Stimulated activated CD4-positive, alpha-beta T cell treated with anti-CD3 and anti-CD28 coated beads, Interleukin-4, amount 100 ng/mL, for 48 hours (primary cell): ENCODE results near the gene DEF6.

Experiments
- DNase-seq, 2 donors: peaks; one replicate each; pipeline ENCODE4 v3.0.0-alpha.2; 2020; ENCODE audit warnings: low read depth in 2 of 2

Gene DEF6

GRCh38 chr6:35343092-35343834, 45.6 kb downstream of the DEF6 start:
- no peak for DNase-seq

- DNase-seq = no peak
These were observed 46.4 kb downstream of the DEF6 start for GRCh38 chr6:35343835-35344550.

- no peak for DNase-seq
These were observed 53.8 kb downstream of the DEF6 start for GRCh38 chr6:35351422-35351821.

- DNase-seq = no peak
These were observed 55.1 kb downstream of the DEF6 start for GRCh38 chr6:35352735-35353134.

GRCh38 chr6:35354361-35355135, 56.9 kb downstream of the DEF6 start:
- no peak for DNase-seq

GRCh38 chr6:35356391-35356790, 58.8 kb downstream of the DEF6 start:
- no peak for DNase-seq

- no peak for DNase-seq
These were observed 60.1 kb downstream of the DEF6 start for GRCh38 chr6:35357677-35358076.

GRCh38 chr6:35358086-35358485, 60.5 kb downstream of the DEF6 start:
- DNase-seq = no peak

- DNase-seq = no peak
These were observed 61.7 kb downstream of the DEF6 start for GRCh38 chr6:35359346-35359743.

- no peak for DNase-seq
These were observed 62.2 kb downstream of the DEF6 start for GRCh38 chr6:35359744-35360348.

GRCh38 chr6:35360349-35361138, 62.9 kb downstream of the DEF6 start:
- no peak for DNase-seq

GRCh38 chr6:35362200-35362599, 64.6 kb downstream of the DEF6 start:
- no peak for DNase-seq

- DNase-seq = no peak
These were observed 65.7 kb downstream of the DEF6 start for GRCh38 chr6:35363293-35363750.

- DNase-seq = no peak
These were observed 68.1 kb downstream of the DEF6 start for GRCh38 chr6:35365594-35366203.

- DNase-seq = no peak
These were observed 68.6 kb downstream of the DEF6 start for GRCh38 chr6:35366204-35366596.

GRCh38 chr6:35367646-35368037, 70.0 kb downstream of the DEF6 start:
- no peak for DNase-seq

GRCh38 chr6:35368038-35368887, 70.6 kb downstream of the DEF6 start:
- DNase-seq = peak; percentile 20 to 27

GRCh38 chr6:35370124-35370741, 72.6 kb downstream of the DEF6 start:
- DNase-seq = peak; percentile 22 to 37

- no peak for DNase-seq
These were observed 73.3 kb downstream of the DEF6 start for GRCh38 chr6:35370785-35371493.
